Kidney (tissue), 14 donors: ENCODE results near the gene CGB8. TPM values are rescaled to one million over a fixed set of nuclear protein-coding genes. Genes with fewer than 3 reads are reported as not detected.

Source experiments
- DNase-seq, 5 donors: peaks; one replicate each; pipeline ENCODE4 v3.0.0-alpha.2; 2013 to 2020
- FAIRE-seq: peaks from 2 replicates; lab custom pipeline; 2012; peaks lifted over from hg19 to GRCh38; lab: Jason Lieb, UNC
- H3K27ac ChIP-seq, 2 donors: one replicate each; pipeline ENCODE4 v1.7.0; 2013; ENCODE audit warnings: low read depth in 2 of 2, low read length in 2 of 2, inconsistent platforms in 1 of 2
- H3K27me3 ChIP-seq: one replicate; pipeline ENCODE4 v1.7.1; 2013; ENCODE audit warnings: low read length, inconsistent platforms; ENCODE audit not compliant: control insufficient read depth, insufficient read depth
- H3K36me3 ChIP-seq, 3 donors: one replicate each; pipeline versions ENCODE4 v1.7.0 to v1.7.1; 2013; ENCODE audit warnings: low read length in 3 of 3, control low read depth in 1 of 3, inconsistent platforms in 1 of 3; ENCODE audit not compliant: insufficient read depth in 3 of 3, control insufficient read depth in 2 of 3
- H3K4me1 ChIP-seq, 3 donors: one replicate each; pipeline versions ENCODE4 v1.7.0 to v1.7.1; 2013; ENCODE audit warnings: low read length in 3 of 3, inconsistent platforms in 1 of 3, low read depth in 1 of 3; ENCODE audit not compliant: control insufficient read depth in 2 of 3, insufficient read depth in 2 of 3
- H3K4me3 ChIP-seq, 3 donors: one replicate each; pipeline versions ENCODE4 v1.7.0 to v1.8.1; 2013; ENCODE audit warnings: low read length in 3 of 3, control low read depth in 1 of 3, inconsistent platforms in 1 of 3
- H3K9ac ChIP-seq, 3 donors: one replicate each; pipeline versions ENCODE4 v1.7.0 to v1.7.1; 2013; ENCODE audit warnings: low read length in 3 of 3, control low read depth in 1 of 3, inconsistent platforms in 1 of 3
- H3K9me3 ChIP-seq, 3 donors: one replicate each; pipeline versions ENCODE4 v1.7.0 to v1.7.1; 2013; ENCODE audit warnings: low read length in 3 of 3, control low read depth in 1 of 3, inconsistent platforms in 1 of 3; ENCODE audit not compliant: control insufficient read depth in 2 of 3, insufficient read depth in 1 of 3
- intact Hi-C: fragments of 100-400 bp; cut with DNase I; formaldehyde crosslinking; loops from one replicate; pipeline ENCODE4 v1.11.1; 2022
- microRNA-seq: library from miRNA; unstranded; fragments of <30 nt; microRNA quantifications from one replicate; pipeline ENCODE4 v1.2.0, GENCODE V29; 2020
- polyA plus RNA-seq: library from polyadenylated mRNA; stranded (reverse); fragments of 350-450 nt; fragmentation: Illumina TruSeq; extraction: RNeasy Lipid Tissue Mini Kit (QIAGEN cat#74804); gene quantifications from one replicate; pipeline ENCODE4 v1.2.3, GENCODE V29; 2014; ENCODE audit warnings: low read depth, low replicate concordance; ENCODE audit not compliant: insufficient read depth
- total RNA-seq: library from RNA; stranded (reverse); fragmentation: NEBNext Ultra II Directional; extraction: Animal tissue kit (Norgen Biotek cat#: 25700); gene quantifications from one replicate; pipeline ENCODE4 v1.2.1, GENCODE V29; 2021
- TF ChIP-seq, protein P1 (sequence below): IDR thresholded peaks from 3 replicates; pipeline ENCODE4 v1.5.1; 2012; ENCODE audit warnings: mild to moderate bottlenecking, moderate library complexity, borderline replicate concordance; ENCODE audit not compliant: insufficient read depth; ENCODE audit errors: extremely low read depth
- donor health status: control.
- donor health status: control.
- donor health status: control.
- donor health status: control.
- donor health status: control.
- donor health status: DM: yes; HTN: yes; CAD: no.
- donor health status: Normal renal cell carcinoma (clear cell type).

Gene CGB8
- total and polyA plus RNA-seq, 2 donors from 2014 or later, result not detected

DNA sequence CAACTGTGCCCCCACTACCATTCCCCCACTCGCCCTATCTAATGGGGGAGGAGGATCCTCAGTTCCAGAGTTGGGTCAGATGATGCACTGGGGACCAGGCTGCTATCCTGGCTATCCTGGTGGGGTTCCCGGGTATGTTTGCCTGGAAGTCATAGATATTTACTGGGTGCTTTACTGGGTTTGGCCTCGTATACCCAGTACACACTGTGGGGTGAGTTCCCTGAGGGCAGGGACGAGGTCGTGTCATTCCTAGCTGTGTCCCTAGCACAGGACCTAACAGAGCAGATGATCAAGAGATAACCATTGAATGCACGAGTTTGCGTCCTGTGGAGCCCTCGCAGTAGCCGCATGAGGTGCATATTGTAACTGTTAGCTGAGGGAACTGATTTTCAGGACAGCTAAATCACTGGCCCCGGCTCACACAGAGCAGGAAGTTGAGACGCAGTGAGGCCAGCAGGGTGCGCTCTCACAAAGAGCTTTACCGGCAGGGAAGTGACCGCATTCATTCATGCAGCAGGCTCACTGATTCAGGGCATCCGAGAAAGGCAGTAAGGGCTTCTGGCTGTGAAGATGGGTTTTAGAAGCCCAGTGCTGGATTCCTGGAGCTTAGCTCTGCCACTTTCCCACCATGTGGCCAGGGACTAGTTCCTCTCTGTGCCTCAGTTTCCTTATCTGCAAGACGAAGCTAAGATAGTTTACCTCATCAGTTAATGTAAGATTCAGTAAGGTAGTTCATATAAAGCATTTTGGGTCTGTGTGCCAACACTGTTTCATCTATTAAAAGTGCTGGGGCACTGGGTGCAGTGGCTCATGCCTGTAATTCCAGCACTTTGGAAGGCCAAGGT, 49.2 kb downstream of the CGB8 start:
- H3K27ac ChIP-seq, result no peak overlapping the region
- H3K27me3 ChIP-seq, result no peaks in the 10 kb centered on the region
- intact Hi-C loops, result no loop called here
- no peak for FAIRE-seq
- peak in 4 of 5 donors; percentile 68 to 75 (median 73) for DNase-seq
- H3K4me3 ChIP-seq, result no peak overlapping the region
- peaks cover 0 to 5% (median 4%) of the 10 kb centered on the region in 3 donors for H3K36me3 ChIP-seq
- H3K9ac ChIP-seq, result no peak overlapping the region
- no peaks in the 10 kb centered on the region for H3K9me3 ChIP-seq
- peaks cover 0 to 3% (median 0%) of the 10 kb centered on the region in 3 donors for H3K4me1 ChIP-seq
- TF ChIP-seq, protein P1, sequence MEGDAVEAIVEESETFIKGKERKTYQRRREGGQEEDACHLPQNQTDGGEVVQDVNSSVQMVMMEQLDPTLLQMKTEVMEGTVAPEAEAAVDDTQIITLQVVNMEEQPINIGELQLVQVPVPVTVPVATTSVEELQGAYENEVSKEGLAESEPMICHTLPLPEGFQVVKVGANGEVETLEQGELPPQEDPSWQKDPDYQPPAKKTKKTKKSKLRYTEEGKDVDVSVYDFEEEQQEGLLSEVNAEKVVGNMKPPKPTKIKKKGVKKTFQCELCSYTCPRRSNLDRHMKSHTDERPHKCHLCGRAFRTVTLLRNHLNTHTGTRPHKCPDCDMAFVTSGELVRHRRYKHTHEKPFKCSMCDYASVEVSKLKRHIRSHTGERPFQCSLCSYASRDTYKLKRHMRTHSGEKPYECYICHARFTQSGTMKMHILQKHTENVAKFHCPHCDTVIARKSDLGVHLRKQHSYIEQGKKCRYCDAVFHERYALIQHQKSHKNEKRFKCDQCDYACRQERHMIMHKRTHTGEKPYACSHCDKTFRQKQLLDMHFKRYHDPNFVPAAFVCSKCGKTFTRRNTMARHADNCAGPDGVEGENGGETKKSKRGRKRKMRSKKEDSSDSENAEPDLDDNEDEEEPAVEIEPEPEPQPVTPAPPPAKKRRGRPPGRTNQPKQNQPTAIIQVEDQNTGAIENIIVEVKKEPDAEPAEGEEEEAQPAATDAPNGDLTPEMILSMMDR, result peak; percentile 50

DNA sequence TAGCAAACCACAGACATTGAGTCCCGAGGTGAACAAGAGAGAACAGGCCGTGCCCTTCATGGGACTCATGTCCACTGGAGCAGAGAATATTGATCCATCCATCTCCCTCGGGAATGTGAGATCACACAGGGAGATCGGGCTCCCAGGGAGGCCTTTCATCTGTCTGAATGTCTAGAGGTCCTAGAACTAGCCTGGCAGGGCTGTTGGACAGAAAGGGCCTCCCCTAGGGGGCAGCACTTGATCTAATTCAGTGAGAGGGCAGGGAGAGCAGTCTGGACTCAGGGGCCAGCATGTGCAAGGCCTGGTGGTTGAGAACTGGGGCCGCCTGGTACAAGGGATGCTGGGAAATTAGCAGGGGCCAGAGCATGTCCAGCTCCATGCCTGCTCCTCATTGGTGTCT, 50.9 kb downstream of the CGB8 start:
- no peaks in the 10 kb centered on the region for H3K27me3 ChIP-seq
- H3K4me1 ChIP-seq, result peaks cover 0 to 9% (median 6%) of the 10 kb centered on the region in 3 donors
- no peaks in the 10 kb centered on the region for H3K9me3 ChIP-seq
- H3K4me3 ChIP-seq, result no peak overlapping the region
- intact Hi-C loops, result no loop called here
- peak in 1 of 5 donors; percentile 34 for DNase-seq
- H3K36me3 ChIP-seq, result no peaks in the 10 kb centered on the region
- FAIRE-seq, result no peak
- TF ChIP-seq, protein P1, result peak; percentile 28
- H3K9ac ChIP-seq, result no peak overlapping the region
- no peak overlapping the region for H3K27ac ChIP-seq

Small RNAs within 50 kb of the gene (microRNA-seq; reads per million reads assigned to microRNA genes)
- gene MIR6798, result not detected

Other genes starting within 250 kb of the CGB8 start
- gene BCAT2, start 238.1 kb downstream of the CGB8 start, total RNA-seq, result 55.3 TPM
- gene BCAT2, start 238.1 kb downstream of the CGB8 start, polyA plus RNA-seq, result 69.4 TPM
- gene HSD17B14, start 212.6 kb downstream of the CGB8 start, total RNA-seq, result 5.2 TPM
- gene HSD17B14, start 212.6 kb downstream of the CGB8 start, polyA plus RNA-seq, result 141 TPM
- 79.1 TPM for gene PLEKHA4, start 180.5 kb downstream of the CGB8 start, total RNA-seq
- gene PLEKHA4, start 180.5 kb downstream of the CGB8 start, polyA plus RNA-seq, result 22.9 TPM
- 45.1 TPM for gene PPP1R15A, start 176.7 kb downstream of the CGB8 start, total RNA-seq
- 24.7 TPM for gene PPP1R15A, start 176.7 kb downstream of the CGB8 start, polyA plus RNA-seq
- gene TULP2, start 150.4 kb downstream of the CGB8 start, total RNA-seq, result not detected
- not detected for gene TULP2, start 150.4 kb downstream of the CGB8 start, polyA plus RNA-seq
- gene NUCB1, start 148.8 kb downstream of the CGB8 start, total RNA-seq, result 265 TPM
- gene NUCB1, start 148.8 kb downstream of the CGB8 start, polyA plus RNA-seq, result 503 TPM
- 0.60 TPM for gene DHDH, start 115.4 kb downstream of the CGB8 start, total RNA-seq
- gene DHDH, start 115.4 kb downstream of the CGB8 start, polyA plus RNA-seq, result 26.3 TPM
- 76.7 TPM for gene BAX, start 94.2 kb downstream of the CGB8 start, total RNA-seq
- gene BAX, start 94.2 kb downstream of the CGB8 start, polyA plus RNA-seq, result 141 TPM
- 1,841 TPM for gene FTL, start 83.8 kb downstream of the CGB8 start, total RNA-seq
- gene FTL, start 83.8 kb downstream of the CGB8 start, polyA plus RNA-seq, result 17,016 TPM
- gene GYS1, start 55.8 kb downstream of the CGB8 start, total RNA-seq, result 41.5 TPM
- gene GYS1, start 55.8 kb downstream of the CGB8 start, polyA plus RNA-seq, result 23.9 TPM
- gene RUVBL2, start 55.2 kb downstream of the CGB8 start, total RNA-seq, result 57.0 TPM
- 83.6 TPM for gene RUVBL2, start 55.2 kb downstream of the CGB8 start, polyA plus RNA-seq
- not detected for gene LHB, start 32.0 kb downstream of the CGB8 start, total RNA-seq
- gene LHB, start 32.0 kb downstream of the CGB8 start, polyA plus RNA-seq, result not detected
- not detected for gene CGB3, start 24.8 kb downstream of the CGB8 start, total RNA-seq
- gene CGB3, start 24.8 kb downstream of the CGB8 start, polyA plus RNA-seq, result not detected
- gene CGB2, start 17.2 kb downstream of the CGB8 start, total RNA-seq, result not detected
- not detected for gene CGB2, start 17.2 kb downstream of the CGB8 start, polyA plus RNA-seq
- not detected for gene CGB1, start 12.2 kb downstream of the CGB8 start, total RNA-seq
- not detected for gene CGB1, start 12.2 kb downstream of the CGB8 start, polyA plus RNA-seq
- gene CGB5, start 5.3 kb downstream of the CGB8 start, total RNA-seq, result not detected
- not detected for gene CGB5, start 5.3 kb downstream of the CGB8 start, polyA plus RNA-seq
- gene CGB7, start 8.6 kb upstream of the CGB8 start, total RNA-seq, result not detected
- not detected for gene CGB7, start 8.6 kb upstream of the CGB8 start, polyA plus RNA-seq
- gene NTF4, start 15.7 kb upstream of the CGB8 start, total RNA-seq, result 0.28 TPM
- gene NTF4, start 15.7 kb upstream of the CGB8 start, polyA plus RNA-seq, result not detected
- not detected for gene KCNA7, start 23.6 kb upstream of the CGB8 start, total RNA-seq
- not detected for gene KCNA7, start 23.6 kb upstream of the CGB8 start, polyA plus RNA-seq
- gene SNRNP70, start 36.3 kb upstream of the CGB8 start, total RNA-seq, result 203 TPM
- 144 TPM for gene SNRNP70, start 36.3 kb upstream of the CGB8 start, polyA plus RNA-seq
- 4.7 TPM for gene LIN7B, start 65.3 kb upstream of the CGB8 start, total RNA-seq
- gene LIN7B, start 65.3 kb upstream of the CGB8 start, polyA plus RNA-seq, result 9.7 TPM
- gene C19orf73, start 70.0 kb upstream of the CGB8 start, total RNA-seq, result 0.82 TPM
- 3.9 TPM for gene C19orf73, start 70.0 kb upstream of the CGB8 start, polyA plus RNA-seq
- gene PPFIA3, start 70.4 kb upstream of the CGB8 start, total RNA-seq, result 7.1 TPM
- 20.0 TPM for gene PPFIA3, start 70.4 kb upstream of the CGB8 start, polyA plus RNA-seq
- 7.0 TPM for gene HRC, start 106.3 kb upstream of the CGB8 start, total RNA-seq
- 4.2 TPM for gene HRC, start 106.3 kb upstream of the CGB8 start, polyA plus RNA-seq
- 89.1 TPM for gene TRPM4, start 108.7 kb upstream of the CGB8 start, total RNA-seq
- gene TRPM4, start 108.7 kb upstream of the CGB8 start, polyA plus RNA-seq, result 47.6 TPM